ENCODE measurements around the gene MAST4.
"Not testable (repeated sequence)": the region's sequence is repeated elsewhere in the genome, so short reads cannot be mapped to it uniquely, and the experiment has no call there.

Gene MAST4

DNA sequence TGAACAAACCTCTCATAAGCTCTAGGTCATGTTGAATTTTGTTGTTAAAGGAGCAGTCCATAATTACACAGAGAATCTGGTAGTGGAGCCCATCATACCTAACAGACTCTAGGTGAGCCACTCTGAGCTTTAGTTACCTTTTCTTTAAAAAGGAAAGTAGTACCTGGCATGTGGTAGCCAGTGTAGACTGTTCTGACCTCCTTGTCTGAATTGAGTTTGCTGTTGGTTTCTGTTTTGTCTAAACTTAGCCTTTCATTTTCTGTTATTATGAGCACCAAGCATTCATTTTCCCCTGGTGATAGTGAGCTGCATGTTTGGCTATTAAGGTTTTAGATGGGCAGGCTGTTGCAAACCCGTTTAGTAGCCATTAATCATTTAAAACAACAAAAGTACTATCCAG lies 112.2 kb downstream of the MAST4 start:
- DNase-seq: no peak

DNA sequence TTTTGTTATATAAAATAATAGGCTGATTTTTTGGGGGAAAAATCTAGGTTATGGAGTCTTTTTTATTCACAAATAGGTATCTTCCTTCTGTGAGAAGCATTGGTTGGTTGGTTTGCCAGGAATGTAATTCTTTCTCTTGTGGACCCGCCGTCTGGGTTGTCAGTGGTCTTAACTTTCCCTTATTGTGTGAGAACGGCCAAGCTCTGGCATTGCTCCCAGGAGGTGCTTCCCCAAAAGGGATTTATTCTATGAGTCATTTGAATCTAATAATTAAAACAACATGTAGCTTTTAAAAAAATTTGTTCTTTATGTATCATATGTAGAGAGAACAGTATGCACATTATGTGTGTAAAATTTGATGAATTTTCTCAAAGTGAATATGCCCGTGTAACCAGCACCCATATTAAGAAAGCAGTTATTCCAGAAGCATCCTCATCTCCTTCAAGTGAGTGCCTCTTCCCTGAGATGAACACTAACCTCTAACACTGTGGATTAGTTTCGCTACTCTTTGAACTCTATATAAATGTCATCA lies 114.4 kb downstream of the MAST4 start:
- DNase-seq: no peak

DNA sequence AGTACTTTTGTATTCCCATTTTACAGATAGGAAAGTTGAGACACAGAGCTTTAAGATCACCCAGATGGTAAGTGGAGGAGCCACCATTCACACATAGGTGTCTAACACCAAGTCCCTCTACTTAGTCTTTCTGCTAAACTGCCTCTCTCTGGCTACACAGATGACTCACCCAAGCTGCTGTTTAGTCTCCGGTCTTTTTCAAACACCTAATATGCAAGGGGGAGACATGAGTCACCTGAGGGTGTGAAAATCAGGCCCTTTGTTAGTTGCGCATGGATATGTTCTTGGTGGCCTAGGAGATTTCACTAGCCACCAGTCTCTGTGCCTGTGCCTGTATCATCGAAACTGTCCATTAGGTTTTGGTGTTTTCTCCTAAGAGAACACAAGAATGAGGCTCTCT lies 117.8 kb downstream of the MAST4 start:
- no peak for DNase-seq

DNA sequence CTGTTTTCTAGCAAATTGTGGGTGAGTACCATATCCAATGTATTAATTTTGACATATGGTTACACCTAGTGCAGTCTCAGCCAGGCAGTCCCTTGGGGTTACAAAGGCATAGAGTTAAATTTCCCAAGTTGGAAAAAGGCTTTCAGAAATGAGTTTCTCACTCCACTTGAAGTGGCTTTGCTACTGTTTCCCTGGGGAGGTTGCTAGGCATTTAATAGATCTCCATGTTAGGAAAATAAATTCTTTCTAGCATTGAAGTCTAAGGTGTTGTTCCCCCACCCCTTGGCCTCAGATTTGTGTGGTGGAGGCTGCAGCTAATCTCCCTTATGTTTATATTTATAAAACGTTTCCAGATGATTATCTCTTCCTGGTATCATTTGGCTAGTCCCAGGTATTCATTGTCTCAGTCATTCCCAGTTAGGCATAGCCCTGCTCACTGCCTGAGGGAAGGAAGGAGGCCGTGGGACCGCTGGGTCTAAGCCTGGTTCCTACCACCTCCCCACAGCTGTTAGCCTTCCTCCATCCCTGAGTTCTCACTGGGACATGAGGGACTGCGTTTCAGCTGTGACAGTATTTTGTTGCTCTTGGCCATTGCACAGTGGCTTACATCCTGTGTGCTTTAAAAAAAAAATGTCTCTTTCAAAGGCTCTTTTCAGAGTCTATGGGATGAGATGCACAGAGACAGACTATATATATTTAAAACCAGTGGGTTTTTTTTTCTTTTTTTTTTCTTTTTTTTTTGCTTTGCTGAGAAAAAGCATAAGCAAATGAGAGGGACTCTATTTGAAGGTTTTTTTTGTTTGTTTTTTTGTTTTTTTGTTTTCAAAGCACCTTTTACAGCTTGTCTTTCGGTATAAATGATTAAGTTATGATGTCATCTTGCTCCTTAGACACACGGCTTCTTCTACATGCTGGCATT lies 121.5 kb downstream of the MAST4 start:
- peak; percentile 62 for DNase-seq

DNA sequence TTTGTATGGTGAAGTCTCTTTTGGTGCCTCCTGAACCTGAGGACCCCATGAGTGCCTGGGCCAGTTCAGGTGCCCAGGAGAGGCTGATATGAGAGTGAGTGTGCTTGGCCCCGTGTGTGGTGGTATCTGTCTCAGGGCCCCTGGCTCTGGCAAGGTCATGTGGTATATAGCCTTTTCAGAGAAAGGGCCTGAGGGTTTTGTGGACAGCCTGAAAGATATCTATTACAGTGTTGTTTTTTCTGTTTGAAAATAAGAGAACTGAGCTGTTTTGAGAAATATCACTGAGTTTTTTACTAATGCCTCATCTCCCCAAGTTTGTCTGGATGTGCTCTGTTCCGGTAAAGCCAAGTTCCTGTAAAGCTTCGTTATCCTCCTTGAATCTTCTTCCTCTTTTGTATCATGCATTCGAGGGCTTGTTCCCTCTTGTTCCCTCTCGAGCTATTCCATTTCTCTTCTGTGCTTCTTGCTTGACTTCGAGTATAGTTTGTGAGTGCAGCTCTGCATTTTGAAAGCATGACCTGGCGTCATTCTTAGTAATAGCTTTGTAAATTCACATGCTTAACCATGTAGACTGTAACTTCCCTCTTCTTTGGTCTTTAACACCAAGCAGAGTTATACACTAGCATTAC lies 122.3 kb downstream of the MAST4 start:
- DNase-seq: no peak

DNA sequence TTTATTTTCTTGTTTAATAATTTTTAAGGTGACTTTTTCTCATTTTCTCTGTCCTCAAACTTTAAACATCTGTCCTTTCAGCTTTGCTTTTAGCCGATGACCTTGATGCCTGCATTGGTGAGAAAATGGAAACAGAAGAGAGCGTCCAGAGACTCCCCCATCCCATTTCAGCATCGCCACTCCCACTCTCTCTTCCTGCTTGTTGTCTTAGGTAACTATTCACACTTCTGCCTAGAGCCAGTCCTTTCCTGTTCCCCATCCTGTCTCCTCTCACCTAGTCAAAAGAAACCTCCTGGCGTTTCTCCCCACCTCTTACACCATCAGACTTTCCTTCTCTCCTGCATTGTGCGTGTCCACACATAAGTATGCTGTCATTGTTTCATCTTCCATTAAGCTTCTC lies 124.6 kb downstream of the MAST4 start:
- peak; percentile 83 for DNase-seq

DNA sequence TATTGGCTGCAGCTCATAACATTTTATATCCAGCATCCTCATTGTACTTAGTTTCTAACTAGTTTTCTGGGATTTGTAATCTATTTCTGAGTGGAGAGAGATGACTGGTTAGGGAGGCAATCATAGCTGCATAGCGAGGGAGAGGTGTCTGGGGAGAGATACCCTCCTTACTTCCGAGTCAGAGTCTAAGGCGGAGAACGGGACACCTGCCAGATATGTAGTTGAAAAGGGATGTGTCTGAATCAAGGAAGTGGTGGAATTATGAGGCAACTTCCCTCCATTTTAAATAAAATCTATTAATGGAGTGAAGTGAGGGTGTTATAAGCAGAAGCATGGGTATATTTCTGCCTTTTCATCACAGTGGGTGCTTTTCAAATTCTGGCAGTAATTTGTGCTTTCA lies 126.5 kb downstream of the MAST4 start:
- DNase-seq: no peak

DNA sequence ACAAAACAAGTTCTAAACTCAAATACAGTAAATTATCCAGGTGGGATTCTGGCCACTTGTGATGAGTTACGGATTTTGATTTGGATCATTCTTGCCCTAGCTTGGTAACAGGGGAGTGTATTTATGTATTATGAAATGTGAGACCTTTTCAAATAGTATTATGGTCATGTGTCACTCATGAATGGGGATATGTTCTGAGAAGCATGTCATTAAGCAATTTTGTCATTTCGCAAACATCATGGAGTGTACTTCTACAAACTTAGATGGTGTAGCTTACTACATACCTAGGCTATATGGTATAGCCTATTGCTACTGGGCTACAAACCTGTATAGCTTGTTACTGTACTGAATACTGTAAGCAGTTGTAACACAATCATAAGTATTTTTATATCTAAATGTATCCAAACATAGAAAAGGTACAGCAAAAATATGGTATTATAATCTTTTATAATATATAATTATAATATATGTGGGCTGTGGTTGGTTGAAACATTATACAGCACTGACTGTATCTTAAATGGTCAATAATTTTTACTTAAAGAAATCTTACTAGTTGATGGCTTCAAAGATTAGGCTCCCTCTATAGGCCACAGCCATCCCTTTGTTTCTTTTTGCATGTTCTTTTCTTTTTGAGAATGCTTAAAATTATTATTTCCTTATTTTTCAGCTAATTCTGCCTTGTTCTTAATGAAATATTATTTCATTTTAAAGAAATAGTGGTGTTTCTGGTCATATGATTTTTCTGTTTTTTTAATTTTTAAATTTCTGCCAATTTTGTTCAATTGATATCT lies 128.4 kb downstream of the MAST4 start:
- DNase-seq: no peak

DNA sequence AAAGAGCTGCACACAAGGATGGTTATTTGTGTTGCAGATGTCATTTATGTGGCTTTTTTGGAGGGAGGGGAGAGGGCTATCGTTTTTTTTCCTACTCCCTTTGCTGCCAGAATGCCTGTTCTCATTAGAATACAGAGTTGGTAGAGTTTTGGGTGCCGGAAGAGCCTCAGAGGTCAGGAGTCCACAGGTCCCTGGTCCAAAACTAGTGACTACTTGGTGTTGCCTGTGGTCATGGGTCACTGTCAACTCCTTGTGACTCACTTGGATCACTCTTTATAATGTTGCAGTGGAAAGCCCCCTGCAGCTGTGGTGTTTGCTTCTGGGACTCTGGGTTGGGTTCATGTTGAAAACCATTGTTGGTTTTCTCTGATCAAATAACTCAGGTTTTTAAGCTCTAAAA lies 131.4 kb downstream of the MAST4 start:
- DNase-seq: no peak

DNA sequence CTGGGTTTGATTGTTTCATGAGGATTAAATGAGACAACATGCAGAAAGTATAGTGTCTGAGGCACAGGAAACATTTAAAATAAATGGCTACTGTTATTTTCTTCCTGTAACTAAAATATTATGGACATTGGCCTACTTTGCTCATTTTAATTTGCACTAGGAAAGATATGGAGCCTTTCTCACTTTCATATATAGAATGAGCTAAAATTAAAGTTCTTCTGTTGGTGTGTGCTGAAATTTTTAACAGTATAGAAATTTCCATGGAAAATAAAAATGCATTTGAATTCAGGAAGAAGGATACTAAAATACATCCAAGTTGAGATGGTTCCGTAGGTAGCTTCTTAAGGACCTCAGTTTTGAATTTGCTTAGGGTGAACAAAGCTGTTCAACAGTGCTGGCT lies 131.9 kb downstream of the MAST4 start:
- no peak for DNase-seq

DNA sequence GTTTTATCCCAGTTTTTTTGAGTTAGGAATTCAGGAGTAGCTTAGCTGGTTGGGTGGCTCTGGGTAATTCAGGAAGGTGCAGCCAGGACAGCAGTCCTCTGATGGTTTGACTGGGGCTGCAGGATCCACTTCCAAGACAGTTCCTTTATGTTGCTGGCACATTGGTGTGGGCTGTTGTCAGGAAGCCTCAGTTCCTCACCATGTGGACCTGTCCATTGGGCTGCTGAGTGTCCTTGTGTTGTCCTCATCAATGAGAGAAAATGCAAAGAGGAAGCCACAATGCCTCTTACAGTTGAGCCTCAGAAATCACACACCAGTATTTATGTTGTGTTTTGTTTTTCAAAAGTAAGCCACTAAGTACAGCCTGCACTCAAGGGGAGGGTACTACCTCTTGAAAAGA lies 140.9 kb downstream of the MAST4 start:
- DNase-seq: no peak

DNA sequence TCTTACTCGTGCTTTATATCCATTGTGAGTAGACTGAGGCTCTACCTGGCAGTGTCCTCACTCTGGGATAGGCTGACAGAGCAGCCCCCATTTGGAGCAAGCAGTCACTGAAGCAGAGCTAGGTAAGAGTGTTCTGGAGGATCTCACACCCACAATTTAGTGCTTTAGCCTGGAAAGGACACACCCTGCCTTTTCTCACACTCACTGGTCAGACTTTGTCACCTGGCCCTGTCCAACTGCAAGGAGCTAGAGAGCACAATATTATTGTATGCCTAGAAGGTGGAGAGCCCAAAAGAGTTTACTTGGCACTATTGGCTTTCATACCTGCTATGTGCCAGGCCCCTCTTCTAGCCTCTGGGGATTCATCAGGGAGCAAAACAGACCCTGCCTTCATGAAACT lies 141.9 kb downstream of the MAST4 start:
- no peak for DNase-seq

DNA sequence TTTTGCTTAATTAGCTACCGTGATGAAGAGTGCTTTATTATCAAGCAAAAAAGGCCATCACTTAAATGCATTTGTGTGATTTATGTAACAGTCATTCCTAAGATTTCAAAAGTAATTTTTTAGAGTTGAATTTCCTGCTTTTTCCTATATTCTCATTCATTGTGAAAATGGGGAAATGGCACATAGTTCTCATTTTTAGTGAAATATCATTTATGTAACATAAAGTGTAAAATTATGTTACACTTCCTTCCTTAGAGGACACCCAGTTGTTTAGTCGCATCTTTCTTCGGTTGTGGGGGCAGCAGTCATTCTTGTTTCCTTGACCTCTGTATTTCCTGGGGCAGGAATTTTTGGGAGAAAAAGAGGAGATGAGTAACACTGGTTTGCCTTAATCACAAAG lies 142.8 kb downstream of the MAST4 start:
- no peak for DNase-seq

DNA sequence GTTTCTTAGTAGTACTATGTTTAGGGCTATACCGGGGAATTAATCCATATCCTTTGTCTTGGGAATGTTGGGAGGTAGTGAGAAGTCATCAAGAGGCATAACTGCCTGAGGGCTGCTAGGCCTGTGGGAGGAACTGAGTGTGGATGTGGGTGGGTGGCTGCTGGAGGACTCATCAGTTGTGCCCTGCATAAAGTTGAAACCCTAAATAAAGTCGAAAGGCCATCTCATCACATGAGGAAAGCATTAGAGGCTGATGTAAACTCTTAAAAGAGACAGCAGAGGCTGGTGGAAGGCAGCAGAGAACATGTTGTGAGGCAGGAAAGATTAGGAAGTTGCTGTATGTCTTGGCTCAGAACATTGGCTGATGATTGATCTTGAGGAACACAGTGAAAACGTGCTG lies 143.8 kb downstream of the MAST4 start:
- no peak for DNase-seq

DNA sequence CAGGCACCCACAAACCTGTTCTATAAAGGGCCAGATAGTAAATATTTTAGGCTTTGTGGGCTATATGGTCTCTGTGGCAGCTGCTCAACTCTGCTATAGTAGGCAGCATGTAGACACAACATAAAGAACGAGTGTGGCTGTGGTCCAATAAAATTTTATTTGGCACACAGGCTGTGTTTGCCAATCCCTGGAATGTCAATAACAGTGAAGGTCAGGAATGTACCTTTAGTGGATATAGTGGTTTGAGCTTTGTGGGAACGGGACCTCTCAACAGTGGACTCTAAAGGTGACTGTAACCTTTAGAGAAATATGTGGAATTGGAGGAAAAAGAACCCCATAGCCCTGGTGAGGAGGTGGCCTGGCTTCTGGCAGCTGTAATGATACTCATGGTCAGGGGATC lies 145.2 kb downstream of the MAST4 start:
- DNase-seq: no peak

DNA sequence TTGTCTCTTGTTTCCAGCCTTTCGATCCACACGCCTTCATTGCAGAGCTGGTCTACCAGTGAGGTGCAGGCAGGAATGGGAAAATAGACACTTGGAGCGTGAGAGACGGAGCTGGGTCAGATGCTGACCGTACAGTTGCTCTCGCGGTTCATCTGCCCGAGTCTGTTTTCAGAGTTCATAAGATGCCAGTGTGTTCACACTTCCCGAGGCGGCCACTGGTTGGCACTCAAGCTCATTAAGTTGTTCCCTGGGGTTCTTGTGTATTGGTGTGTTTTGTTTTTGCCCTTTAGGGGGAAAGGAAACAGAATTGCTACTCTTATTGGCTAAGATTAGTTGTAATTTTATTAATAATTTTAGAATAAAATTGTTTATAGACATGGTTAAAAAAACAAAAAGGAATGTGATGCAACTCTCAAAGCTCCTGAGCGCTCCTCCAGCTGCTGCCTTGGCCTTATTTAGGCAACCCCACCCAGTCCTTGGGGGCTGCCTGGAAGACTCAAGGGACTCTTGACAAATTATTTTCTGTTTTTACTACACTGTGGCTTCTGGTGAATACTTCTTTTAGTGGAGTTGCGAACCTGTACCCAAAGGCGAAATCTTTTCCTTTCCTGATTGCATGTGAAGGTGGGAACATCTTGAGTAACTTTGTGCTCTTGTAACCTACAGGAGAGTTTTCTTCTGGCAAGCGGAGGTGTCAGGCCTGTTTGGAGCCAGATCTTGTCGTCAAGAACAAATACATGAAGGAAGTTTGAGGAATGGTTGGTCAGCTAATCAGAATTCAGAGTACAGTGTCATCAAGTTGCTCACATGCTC lies 146.1 kb downstream of the MAST4 start:
- no peak for DNase-seq

DNA sequence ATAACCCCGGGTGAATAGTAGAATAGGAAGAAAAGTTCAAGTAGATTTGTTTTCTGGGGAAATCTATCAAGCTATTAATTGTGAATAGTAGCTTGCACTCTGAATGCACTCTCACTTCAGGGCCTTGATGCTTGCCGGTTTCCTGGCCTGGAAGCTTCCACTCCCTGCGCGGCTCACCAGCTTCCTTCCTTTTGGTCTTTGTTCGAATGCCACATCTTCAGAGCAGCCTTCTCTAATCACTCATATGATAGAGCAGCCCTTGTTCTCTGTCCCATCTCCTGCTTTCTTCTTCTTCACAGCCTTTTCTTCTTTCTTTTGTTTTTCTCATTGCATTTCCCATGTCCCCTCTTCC lies 146.7 kb downstream of the MAST4 start:
- no peak for DNase-seq

DNA sequence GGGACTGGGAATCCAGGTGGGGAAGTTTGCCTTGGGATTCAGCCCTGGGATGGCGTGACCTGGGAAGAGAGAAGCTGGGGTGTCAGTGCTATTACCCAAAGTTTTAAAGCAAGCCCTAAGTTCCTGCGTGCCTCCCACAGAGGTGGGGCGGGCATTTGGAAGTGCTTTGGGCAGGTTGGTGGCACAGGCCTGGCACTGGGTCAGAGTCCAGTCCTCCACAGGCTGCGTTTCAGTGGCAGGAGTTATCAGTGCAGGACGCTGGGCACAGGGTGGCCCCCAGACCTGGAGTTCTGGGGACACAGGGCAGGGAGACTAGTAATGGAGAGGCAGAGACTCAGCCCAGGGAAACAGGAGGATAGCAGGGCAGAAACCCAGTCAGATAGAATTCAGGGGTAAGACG lies 147.2 kb downstream of the MAST4 start:
- no peak for DNase-seq

DNA sequence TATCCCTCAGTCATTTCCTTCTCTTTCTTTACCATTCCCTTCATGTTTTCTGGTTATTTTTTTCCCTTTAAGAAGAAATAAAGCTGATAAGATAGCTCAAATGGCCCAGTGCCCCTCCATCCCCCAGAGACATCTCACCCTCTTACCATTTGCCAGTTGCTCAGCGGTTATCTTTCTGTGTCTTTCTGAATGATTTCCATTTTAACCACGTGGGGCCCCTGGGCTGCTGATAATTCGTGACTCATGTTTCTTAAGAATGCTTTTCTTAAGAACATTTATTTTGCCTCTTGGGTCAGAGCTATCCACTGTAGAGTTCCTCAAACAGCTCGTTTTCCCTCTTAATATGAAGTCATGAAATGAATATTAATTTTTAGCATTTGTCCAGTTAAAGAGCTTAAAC lies 147.8 kb downstream of the MAST4 start:
- DNase-seq: no peak

DNA sequence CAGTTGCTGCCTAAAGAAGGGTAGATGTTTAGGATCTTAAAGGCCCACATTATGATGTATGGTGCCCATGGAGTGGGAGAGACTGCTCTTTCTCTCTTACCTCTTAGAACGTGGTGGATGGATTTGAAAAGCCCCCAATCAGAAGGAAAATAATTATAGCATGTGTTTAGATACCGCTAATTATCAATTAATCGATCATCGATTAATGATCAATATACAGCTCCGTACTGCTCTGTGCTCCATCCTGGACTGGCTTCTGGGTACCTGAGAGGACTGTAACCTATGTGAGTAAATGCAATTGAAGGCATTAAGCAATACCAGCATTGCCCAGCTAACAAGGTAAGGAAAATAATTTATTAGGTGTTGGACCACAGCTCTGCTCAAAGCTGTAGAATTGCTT lies 149.1 kb downstream of the MAST4 start:
- no peak for DNase-seq

DNA sequence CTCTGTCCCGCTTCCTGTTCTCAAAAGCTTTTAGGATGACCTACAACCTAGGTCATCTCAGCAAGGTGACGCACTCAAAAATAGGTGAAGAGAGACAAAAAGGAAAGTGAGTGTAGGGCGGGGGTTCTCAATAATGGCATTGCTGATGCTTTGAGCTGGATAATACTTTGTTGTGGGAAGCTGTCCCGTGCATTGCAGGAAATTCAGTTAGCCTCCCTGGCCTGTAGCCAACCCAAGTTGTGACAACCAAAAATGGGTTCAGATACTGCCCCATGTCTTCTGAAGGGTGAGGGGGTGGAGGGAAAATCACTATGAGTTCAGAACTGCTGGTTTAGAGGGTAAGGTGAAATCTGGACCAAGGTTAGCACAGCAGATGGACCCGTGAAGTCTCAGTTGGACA lies 151.4 kb downstream of the MAST4 start:
- DNase-seq: no peak

DNA sequence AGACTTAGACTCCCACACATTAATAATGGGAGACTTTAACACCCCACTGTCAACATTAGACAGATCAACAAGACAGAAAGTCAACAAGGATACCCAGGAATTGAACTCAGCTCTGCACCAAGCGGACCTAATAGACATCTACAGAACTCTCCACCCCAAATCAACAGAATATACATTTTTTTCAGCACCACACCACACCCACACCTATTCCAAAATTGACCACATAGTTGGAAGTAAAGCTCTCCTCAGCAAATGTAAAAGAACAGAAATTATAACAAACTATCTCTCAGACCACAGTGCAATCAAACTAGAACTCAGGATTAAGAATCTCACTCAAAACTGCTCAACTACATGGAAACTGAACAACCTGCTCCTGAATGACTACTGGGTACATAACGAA lies 156.5 kb downstream of the MAST4 start:
- DNase-seq: not testable (repeated sequence)
